PC-9 (cell line): ENCODE data around the gene SNAPIN. TPM values are rescaled to one million over a fixed set of nuclear protein-coding genes. Genes with fewer than 3 reads are reported as not detected.

Source experiments
- BruUV-seq: library from RNA; stranded (reverse); fragments of 400-500 nt; replicated peaks from 2 replicates; lab custom pipeline; 2021; lab: Mats Ljungman, UMichigan
- CTCF ChIA-PET: fragments of 300-600 bp; sonication (Branson Sonifier 250); formaldehyde crosslinking; loops from one replicate; lab custom pipeline; 2022; ENCODE audit warnings: antibody characterized with exemption; lab: Charles Lee
- POLR2A ChIA-PET: fragments of 300-600 bp; sonication (Branson Sonifier 250); formaldehyde crosslinking; loops from one replicate; lab custom pipeline; 2022; ENCODE audit warnings: antibody characterized with exemption; ENCODE audit not compliant: unreplicated experiment; lab: Charles Lee
- DNase-seq, 2 experiments: peaks; one replicate each; pipeline versions ENCODE4 v3.0.0 to v3.0.0-alpha.2; 2015 to 2022; ENCODE audit warnings: mixed read lengths in 1 of 2
- H2AFZ ChIP-seq: fragments of 200-600 bp; sonication (generic); 2 replicates; pipeline ENCODE4 v1.8.1; 2017; ENCODE audit warnings: antibody characterized with exemption
- H3F3A ChIP-seq: fragments of 200-600 bp; sonication (generic); 2 replicates; pipeline ENCODE4 v1.8.1; 2017; ENCODE audit warnings: antibody characterized with exemption, mild to moderate bottlenecking, low read depth; ENCODE audit not compliant: insufficient read depth
- H3K27ac ChIP-seq: fragments of 200-600 bp; sonication (generic); 2 replicates; pipeline ENCODE4 v1.6.1; 2016; ENCODE audit warnings: mixed run types
- H3K27me3 ChIP-seq: fragments of 200-600 bp; sonication (generic); 2 replicates; pipeline ENCODE4 v1.6.1; 2016; ENCODE audit warnings: low read depth, mixed run types; ENCODE audit not compliant: insufficient read depth
- H3K36me3 ChIP-seq: fragments of 200-600 bp; sonication (generic); 2 replicates; pipeline ENCODE4 v1.6.1; 2016; ENCODE audit warnings: low read depth, mixed run types
- H3K4me1 ChIP-seq: fragments of 200-600 bp; sonication (generic); replicated peaks from 2 replicates; pipeline ENCODE4 v1.6.1; 2016; ENCODE audit warnings: mixed run types; ENCODE audit not compliant: insufficient read depth
- H3K4me2 ChIP-seq: fragments of 200-600 bp; sonication (generic); 2 replicates; pipeline ENCODE4 v1.6.1; 2017; ENCODE audit warnings: mixed run types
- H3K4me3 ChIP-seq: fragments of 200-600 bp; sonication (generic); 2 replicates; pipeline ENCODE4 v1.6.1; 2016; ENCODE audit warnings: mixed run types
- H3K79me2 ChIP-seq: fragments of 200-600 bp; sonication (generic); 2 replicates; pipeline ENCODE4 v1.6.1; 2017; ENCODE audit warnings: low read depth, mixed run types
- H3K9me2 ChIP-seq: fragments of 200-600 bp; sonication (generic); 2 replicates; pipeline ENCODE4 v1.8.1; 2017; ENCODE audit warnings: mild to moderate bottlenecking; ENCODE audit not compliant: insufficient read depth
- H3K9me3 ChIP-seq: fragments of 200-600 bp; sonication (generic); 2 replicates; pipeline ENCODE4 v1.8.1; 2016; ENCODE audit warnings: low read depth; ENCODE audit not compliant: insufficient read depth
- H4K20me1 ChIP-seq: fragments of 200-600 bp; sonication (generic); 2 replicates; pipeline ENCODE4 v1.8.1; 2017; ENCODE audit not compliant: insufficient read depth
- EZH2 ChIP-seq: fragments of 200-600 bp; sonication (generic); IDR thresholded peaks from 2 replicates; pipeline ENCODE4 v1.8.0; 2017; ENCODE audit warnings: antibody characterized with exemption, low read depth
- intact Hi-C: fragments of 100-400 bp; cut with micrococcal nuclease; formaldehyde crosslinking; loops from one replicate; pipeline ENCODE4 v1.10.0; 2022; ENCODE audit not compliant: unreplicated experiment
- total RNA-seq: library from RNA; stranded (reverse); gene quantifications from 2 replicates; pipeline ENCODE4 v1.2.3, GENCODE V29; 2021
- TF ChIP-seq, protein P1 (sequence below): fragments of 200-600 bp; sonication (generic); conservative IDR thresholded peaks from 2 replicates; pipeline ENCODE4 v1.6.1; 2017; ENCODE audit warnings: mixed run types, antibody characterized with exemption, mild to moderate bottlenecking, moderate library complexity

The SNAPIN gene
- total RNA-seq, 1 experiment from 2014 or later: 29.5 TPM

DNA sequence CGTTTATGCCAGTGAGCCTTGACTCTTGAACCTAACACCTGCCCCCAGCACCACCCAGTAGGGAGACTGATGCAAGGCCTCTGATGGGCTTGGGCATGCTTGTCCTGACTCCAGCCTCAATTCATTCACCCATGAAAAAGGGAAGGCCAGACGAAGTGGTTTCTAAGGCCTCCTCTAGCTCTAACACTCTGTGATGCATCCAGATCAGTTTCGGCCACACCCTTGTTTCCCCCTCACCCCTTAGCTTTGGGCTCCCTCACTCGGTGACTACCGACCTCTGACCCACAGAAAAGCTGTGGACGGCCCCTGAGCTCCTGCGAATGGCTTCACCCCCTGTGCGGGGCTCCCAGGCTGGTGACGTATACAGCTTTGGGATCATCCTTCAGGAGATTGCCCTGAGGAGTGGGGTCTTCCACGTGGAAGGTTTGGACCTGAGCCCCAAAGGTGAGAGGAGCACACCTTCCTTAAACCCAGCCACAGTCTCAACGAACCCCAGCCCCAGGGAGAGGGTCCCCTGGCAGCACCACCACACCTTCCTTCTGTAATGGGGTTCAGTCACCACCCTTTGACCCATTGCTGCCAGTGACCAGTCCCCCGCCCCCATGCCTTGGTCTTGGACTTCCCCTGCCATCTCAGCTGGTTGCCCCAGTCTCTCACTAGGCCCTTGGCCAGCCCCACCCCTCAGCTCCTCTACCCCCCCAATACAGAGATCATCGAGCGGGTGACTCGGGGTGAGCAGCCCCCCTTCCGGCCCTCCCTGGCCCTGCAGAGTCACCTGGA, 29.0 kb downstream of the SNAPIN start:
- BruUV-seq: no TSS peak
- H3K27me3 ChIP-seq: no peaks in the 10 kb centered on the region
- no peaks in the 10 kb centered on the region for H3K79me2 ChIP-seq
- H3K27ac ChIP-seq: no peak overlapping the region
- no peaks in the 10 kb centered on the region for H3F3A ChIP-seq
- POLR2A ChIA-PET: interaction anchor here (0.5 kb wide), 1 partner anchor 67 kb away, joined by 19 read pairs; no protein-coding TSS in a partner anchor
- no peak for DNase-seq
- H3K4me3 ChIP-seq: no peak overlapping the region
- H3K36me3 ChIP-seq: no peaks in the 10 kb centered on the region
- H2AFZ ChIP-seq: no peak overlapping the region
- CTCF ChIA-PET: no interaction called here
- TF ChIP-seq EZH2: no peak
- TF ChIP-seq, protein P1, sequence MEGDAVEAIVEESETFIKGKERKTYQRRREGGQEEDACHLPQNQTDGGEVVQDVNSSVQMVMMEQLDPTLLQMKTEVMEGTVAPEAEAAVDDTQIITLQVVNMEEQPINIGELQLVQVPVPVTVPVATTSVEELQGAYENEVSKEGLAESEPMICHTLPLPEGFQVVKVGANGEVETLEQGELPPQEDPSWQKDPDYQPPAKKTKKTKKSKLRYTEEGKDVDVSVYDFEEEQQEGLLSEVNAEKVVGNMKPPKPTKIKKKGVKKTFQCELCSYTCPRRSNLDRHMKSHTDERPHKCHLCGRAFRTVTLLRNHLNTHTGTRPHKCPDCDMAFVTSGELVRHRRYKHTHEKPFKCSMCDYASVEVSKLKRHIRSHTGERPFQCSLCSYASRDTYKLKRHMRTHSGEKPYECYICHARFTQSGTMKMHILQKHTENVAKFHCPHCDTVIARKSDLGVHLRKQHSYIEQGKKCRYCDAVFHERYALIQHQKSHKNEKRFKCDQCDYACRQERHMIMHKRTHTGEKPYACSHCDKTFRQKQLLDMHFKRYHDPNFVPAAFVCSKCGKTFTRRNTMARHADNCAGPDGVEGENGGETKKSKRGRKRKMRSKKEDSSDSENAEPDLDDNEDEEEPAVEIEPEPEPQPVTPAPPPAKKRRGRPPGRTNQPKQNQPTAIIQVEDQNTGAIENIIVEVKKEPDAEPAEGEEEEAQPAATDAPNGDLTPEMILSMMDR: no peak
- H3K9me3 ChIP-seq: no peaks in the 10 kb centered on the region
- H4K20me1 ChIP-seq: no peaks in the 10 kb centered on the region
- H3K4me1 ChIP-seq: no peaks in the 10 kb centered on the region
- intact Hi-C loops: no loop called here
- no peaks in the 10 kb centered on the region for H3K9me2 ChIP-seq
- H3K4me2 ChIP-seq: no peak overlapping the region

DNA sequence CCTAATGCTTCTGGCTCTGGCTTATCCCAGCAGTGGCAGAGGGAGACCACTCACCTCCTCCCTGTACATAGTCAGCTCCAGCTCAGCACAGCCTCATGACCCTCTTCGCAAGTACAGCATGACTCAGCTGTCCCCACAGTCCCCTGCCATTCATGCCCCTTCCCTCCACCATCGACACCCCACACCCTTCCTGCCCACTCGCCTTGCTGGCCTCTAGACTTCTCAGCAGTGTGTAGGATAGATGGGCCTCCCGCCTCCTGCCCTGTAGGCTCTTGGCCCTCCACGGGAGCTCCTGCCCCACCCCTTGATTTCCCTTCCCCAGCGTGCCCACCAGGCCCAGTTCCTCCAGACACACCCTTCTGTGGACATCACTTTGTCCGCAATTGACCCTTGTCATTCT, 29.8 kb downstream of the SNAPIN start:
- H2AFZ ChIP-seq: no peak overlapping the region
- ChIA-PET CTCF (no interaction called here), POLR2A (interaction anchor here (0.5 kb wide), 1 partner anchor 66 kb away, joined by 19 read pairs; no protein-coding TSS in a partner anchor)
- H3F3A ChIP-seq: no peaks in the 10 kb centered on the region
- H3K4me1 ChIP-seq: peaks cover 6% of the 10 kb centered on the region
- H3K27me3 ChIP-seq: no peaks in the 10 kb centered on the region
- no peaks in the 10 kb centered on the region for H3K9me2 ChIP-seq
- intact Hi-C loops: no loop called here
- no peaks in the 10 kb centered on the region for H4K20me1 ChIP-seq
- H3K4me3 ChIP-seq: no peak overlapping the region
- no peak for DNase-seq
- H3K27ac ChIP-seq: no peak overlapping the region
- no peaks in the 10 kb centered on the region for H3K9me3 ChIP-seq
- no peak for TF ChIP-seq EZH2
- TF ChIP-seq, protein P1: no peak
- H3K36me3 ChIP-seq: no peaks in the 10 kb centered on the region
- no peak overlapping the region for H3K4me2 ChIP-seq
- H3K79me2 ChIP-seq: no peaks in the 10 kb centered on the region
- BruUV-seq: no TSS peak

DNA sequence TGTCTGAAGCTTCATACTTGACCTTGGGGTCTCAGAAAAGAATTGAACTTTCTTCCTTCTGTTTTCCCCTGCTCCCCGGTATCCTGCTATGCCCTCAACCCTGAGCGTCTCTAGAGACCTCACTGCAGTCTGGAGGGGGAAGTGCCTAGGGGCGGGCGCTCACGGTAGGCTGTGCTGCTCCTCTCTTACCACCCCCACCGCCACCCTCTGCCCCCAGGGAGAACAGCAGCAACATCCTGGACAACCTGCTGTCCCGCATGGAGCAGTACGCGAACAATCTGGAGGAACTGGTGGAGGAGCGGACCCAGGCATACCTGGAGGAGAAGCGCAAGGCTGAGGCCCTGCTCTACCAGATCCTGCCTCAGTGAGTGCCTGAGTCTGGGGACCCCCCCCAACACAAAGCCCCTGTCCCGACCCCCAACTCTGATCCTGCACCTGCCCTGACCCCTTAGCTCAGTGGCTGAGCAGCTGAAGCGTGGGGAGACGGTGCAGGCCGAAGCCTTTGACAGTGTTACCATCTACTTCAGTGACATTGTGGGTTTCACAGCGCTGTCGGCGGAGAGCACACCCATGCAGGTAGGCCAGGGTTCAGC, 30.3 kb downstream of the SNAPIN start:
- no TSS peak for BruUV-seq
- TF ChIP-seq, protein P1: no peak
- TF ChIP-seq EZH2: no peak
- no peak overlapping the region for H3K4me3 ChIP-seq
- no peaks in the 10 kb centered on the region for H3K27me3 ChIP-seq
- H2AFZ ChIP-seq: no peak overlapping the region
- no peak overlapping the region for H3K27ac ChIP-seq
- H3K36me3 ChIP-seq: no peaks in the 10 kb centered on the region
- H3F3A ChIP-seq: no peaks in the 10 kb centered on the region
- intact Hi-C loops: no loop called here
- no peak for DNase-seq
- no peaks in the 10 kb centered on the region for H4K20me1 ChIP-seq
- ChIA-PET CTCF (no interaction called here), POLR2A (no interaction called here)
- no peak overlapping the region for H3K4me2 ChIP-seq
- no peaks in the 10 kb centered on the region for H3K79me2 ChIP-seq
- no peaks in the 10 kb centered on the region for H3K9me3 ChIP-seq
- no peaks in the 10 kb centered on the region for H3K9me2 ChIP-seq
- H3K4me1 ChIP-seq: peaks cover 9% of the 10 kb centered on the region
